ENCODE measurements around the gene SNHG17. TPM values are rescaled to one million over a fixed set of nuclear protein-coding genes. Genes with fewer than 3 reads are reported as not detected.

SNHG17 gene
- total and polyA plus RNA-seq, 9 of the 15 experiments (the other 6 are each of a cell fraction or from before 2014, with no cell fraction given), result 29.8 to 106 (median 57.7) TPM

- H3K79me2 ChIP-seq (ENCODE audit: control insufficient read depth, insufficient read depth, low read length), result no peaks in the 10 kb centered on the region
- POLR2A ChIA-PET, result interaction anchor here (1.1 to 3.0 kb wide), 6 partner anchors 10 to 28 kb away, joined by 3 to 26 read pairs (median 10); partner anchors contain the start of genes RALGAPB and SNHG17
- no peaks in the 10 kb centered on the region for H4K20me1 ChIP-seq (replicated peaks; ENCODE audit: control insufficient read depth, insufficient read depth, low read length)
- intact Hi-C loops (cut with micrococcal nuclease), result loop anchor here (2.0 kb wide), 1 partner anchor 19 kb away; the partner anchor contains the start of gene RALGAPB
- no peak overlapping the region for H3K9ac ChIP-seq (ENCODE audit: insufficient read depth in 1 of 2, low read depth in 2 of 2, low read length in 2 of 2)
- peaks cover 20 to 43% of the 10 kb centered on the region in 2 experiments for H3K4me1 ChIP-seq (replicated peaks in 1 of 2; ENCODE audit: control insufficient read depth in 2 of 2, insufficient read depth in 2 of 2, low read length in 2 of 2)
- TF ChIP-seq SPI1 (IDR thresholded peaks at IDR 0.05; ENCODE audit: borderline replicate concordance, low read depth, low read length) (peak; percentile 9; the same call in 1 of the 2 replicates), ZNF3 (CRISPR knock-in tag; IDR thresholded peaks at IDR 0.05) (no peak), ZNF316 (IDR thresholded peaks at IDR 0.05) (no peak), MEIS2 (IDR thresholded peaks at IDR 0.05; ENCODE audit: partially characterized antibody) (peak; percentile 34), CBFA2T3 (IDR thresholded peaks at IDR 0.05) (0 out of 2 replicates have a peak, but pooled peaks have one; percentile 5), ZBTB26 (CRISPR knock-in tag; IDR thresholded peaks at IDR 0.05) (no peak), DIDO1 (tag; IDR thresholded peaks at IDR 0.05; ENCODE audit: low read depth) (no peak), HLTF (IDR thresholded peaks at IDR 0.05) (no peak)
- WGBS (ENCODE audit: insufficient coverage, low coverage, missing lambda C conversion rate), result 88% methylated on average over 2 of the region's 2 CpGs
- FAIRE-seq, result no peak
- no peak for DNase-seq (ENCODE audit: extremely low read depth in 1 of 4, low spot score in 3 of 4)
- CTCF ChIA-PET (ENCODE audit: low intra/inter-chr PET ratio), result no interaction called here
- H3K27ac ChIP-seq (ENCODE audit: extremely low read depth, low read depth, low read length), result no peak overlapping the region; the same call in 2 of the 3 replicates
- no peak for ATAC-seq
- no TSS peak for BruUV-seq (replicated peaks)
- H3K4me2 ChIP-seq (ENCODE audit: insufficient read depth, low read length), result 0 out of 2 replicates have a peak overlapping the region, but pooled peaks have one; percentile 10
- H3K9me1 ChIP-seq (ENCODE audit: control insufficient read depth, insufficient read depth, low read length), result no peaks in the 10 kb centered on the region
- in situ Hi-C loops (cut with MboI), result no loop called here
- no peaks in the 10 kb centered on the region for H3K9me3 ChIP-seq (replicated peaks; ENCODE audit: control insufficient read depth, insufficient read depth, low read depth, low read length)
- H3K27me3 ChIP-seq (ENCODE audit: control insufficient read depth in 2 of 2, insufficient read depth in 2 of 2, low read length in 2 of 2), result peaks cover 4 to 12% of the 10 kb centered on the region in 2 experiments; a peak in 4 of 5 replicates
- peaks cover 24% of the 10 kb centered on the region for H3K36me3 ChIP-seq (ENCODE audit: control insufficient read depth, insufficient read depth, low read length)
- 0 out of 2 replicates have a peak overlapping the region, but pooled peaks have one; percentile 53 for H2AFZ ChIP-seq (ENCODE audit: low read depth, low read length)
- no peak overlapping the region for H3K4me3 ChIP-seq
These were observed 18.8 kb upstream of the SNHG17 start for GRCh38 chr20:38453941-38454340.

Measured in K562 (cell line).